ENCODE measurements around the gene CXCR6.

The CXCR6 gene

GRCh38 chr3:45922950-45923590, 20.2 kb upstream of the CXCR6 start:
- no peak for DNase-seq

- no peak for DNase-seq
Observed at GRCh38 chr3:45923755-45924154, 19.5 kb upstream of the CXCR6 start.

DNA sequence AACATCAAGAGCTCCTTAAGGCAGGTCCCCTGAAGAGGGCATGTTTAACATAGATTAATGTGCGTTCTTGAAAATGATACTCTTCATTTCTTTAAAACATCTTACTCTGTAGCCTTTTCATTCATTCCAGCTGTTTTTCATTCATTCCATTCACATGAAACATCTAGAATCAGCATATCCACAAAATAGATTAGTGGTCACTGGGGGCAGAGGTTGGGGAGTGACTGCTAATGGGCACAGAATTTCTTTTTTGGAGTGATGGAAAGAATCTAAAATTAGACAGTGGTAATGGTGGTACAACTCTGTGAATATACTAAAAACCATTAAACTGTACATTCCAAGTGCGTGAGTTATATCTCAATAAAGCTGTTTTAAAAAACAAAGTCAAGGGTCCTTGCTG, 15.4 kb upstream of the CXCR6 start:
- no peak for DNase-seq

DNA sequence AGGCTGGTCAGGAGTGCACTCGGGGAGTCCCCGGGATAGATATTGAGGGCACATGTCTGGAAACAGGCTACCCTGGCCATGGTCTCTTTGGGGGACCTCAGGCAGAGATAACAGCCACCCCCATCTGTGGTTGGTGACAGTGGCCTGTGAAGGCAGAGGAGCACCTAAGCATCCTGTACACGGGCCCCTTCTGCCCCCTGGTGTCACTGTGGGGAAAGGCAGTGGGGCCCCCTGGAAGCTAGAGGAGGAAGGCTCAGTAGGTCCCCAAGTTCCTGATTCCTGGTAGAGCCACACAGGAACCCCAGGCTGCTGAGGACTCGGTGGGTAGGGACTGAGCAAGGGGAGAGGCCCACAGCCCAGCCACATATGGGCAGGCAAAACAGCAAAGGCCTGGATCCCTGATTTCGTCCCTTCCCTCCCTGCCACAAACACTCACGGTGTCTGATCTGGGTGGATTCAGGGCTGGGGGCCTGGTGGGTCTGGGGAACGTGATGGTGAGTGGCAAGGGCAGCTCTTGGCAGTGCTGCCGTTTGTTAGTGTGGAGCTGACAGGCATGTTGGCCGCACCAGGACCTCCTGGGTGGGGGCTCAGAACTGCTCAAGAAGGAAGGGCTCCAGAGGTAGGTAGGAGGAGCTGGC, 14.1 kb upstream of the CXCR6 start:
- no peak for DNase-seq

- DNase-seq, result no peak
Observed at GRCh38 chr3:45931496-45931895, 11.8 kb upstream of the CXCR6 start.

DNA sequence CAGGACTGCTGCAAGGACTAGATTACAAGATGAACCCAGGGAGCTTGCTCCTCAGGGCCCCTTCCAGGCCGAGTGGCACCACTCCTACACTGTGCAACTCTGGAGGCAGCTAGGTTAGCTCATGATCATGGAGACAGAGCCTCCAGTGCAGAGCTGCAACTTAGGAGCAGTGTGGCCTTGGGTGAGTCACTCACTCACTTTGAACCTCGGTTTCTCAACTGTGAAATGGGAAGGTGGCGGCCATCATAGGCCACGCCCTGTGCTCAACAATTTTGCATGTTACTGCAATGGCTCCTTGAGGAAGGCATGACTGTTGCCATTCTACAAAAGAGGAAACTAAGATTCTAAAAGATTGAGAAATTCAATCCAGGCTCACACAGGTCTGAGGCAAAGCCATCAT, 11.2 kb upstream of the CXCR6 start:
- DNase-seq, result no peak

- no peak for DNase-seq
Observed at GRCh38 chr3:45933591-45933990, 9.7 kb upstream of the CXCR6 start.

DNA sequence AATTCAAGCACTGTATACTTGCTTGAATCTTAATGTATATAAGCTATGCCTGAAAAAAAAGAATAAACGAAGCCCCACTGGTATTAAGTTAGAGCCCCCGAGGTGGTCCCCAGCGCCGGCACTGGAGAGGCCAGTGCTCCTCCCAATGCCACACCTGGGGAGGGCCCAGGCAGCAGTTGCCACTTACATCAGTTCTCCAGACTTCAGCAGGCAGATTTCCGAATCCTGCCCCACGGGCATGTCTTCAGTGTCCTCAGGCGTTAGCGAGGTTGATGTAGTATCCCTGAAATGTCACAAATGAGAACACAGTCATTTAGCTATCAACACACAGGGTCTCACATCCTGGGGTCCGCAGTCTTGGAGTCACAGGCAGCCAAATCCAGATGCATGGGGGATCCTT, 7.0 kb upstream of the CXCR6 start:
- no peak for DNase-seq

DNA sequence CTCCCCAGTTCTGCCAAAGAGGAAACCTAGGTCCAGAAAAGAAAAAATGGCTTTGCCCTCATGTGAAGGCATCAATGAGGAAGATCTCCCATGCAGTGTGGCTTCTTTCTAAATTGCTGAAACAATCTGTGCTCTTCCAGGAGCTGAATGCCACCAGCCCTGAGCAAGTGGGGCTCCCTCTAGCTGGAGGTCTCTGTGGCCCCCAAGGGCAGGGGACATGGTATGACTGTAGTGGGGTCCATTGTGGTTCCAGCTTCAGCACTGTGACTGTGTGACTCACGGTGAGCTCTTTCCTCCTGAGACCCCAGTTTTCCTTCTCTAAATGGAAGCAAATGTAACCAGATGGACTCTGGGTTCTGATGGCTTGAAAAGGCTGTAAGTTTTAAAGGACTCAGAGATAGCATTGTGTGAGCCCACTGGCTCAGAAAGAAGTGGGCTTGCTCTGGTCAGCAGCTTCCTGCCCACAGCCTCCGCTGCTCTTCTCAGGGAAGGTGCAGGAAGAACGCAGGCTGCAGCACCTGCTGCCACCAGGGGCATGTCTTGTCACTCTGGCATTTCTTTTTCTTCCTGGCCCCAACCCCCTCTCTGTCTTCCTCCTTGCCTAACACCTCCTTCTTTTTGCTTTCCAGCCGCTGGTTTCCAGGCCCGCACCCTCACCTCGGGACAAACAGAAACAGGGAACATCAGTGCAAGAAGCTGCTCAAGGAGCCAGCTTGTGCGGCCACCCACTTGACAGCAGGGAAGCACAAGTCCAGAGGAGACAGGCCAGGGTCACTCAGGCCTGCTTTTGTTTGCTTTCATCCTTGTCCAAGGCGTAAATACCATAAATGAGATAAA, 5.8 kb upstream of the CXCR6 start:
- DNase-seq, result no peak

DNA sequence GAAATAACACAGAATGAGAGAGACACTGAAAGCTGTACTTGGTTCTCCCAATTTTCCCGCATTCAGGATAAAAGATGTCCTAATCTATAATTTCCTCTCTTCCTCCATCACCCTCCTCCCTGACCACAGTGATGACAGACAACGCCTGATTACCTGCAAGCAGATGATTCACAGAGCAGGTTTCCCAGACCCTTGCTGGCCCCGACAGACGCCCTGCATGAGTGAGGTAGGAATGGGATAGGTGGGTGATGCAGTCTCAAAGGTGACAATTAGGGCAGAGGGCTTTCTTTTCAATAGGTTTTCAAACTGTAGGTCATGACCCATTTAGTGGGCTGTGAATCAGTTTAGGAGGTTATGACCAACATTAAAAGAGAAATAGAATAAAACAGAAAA, 5.2 kb upstream of the CXCR6 start:
- DNase-seq, result no peak

GRCh38 chr3:45938864-45939263, 4.4 kb upstream of the CXCR6 start:
- peak; percentile 34 for DNase-seq

DNA sequence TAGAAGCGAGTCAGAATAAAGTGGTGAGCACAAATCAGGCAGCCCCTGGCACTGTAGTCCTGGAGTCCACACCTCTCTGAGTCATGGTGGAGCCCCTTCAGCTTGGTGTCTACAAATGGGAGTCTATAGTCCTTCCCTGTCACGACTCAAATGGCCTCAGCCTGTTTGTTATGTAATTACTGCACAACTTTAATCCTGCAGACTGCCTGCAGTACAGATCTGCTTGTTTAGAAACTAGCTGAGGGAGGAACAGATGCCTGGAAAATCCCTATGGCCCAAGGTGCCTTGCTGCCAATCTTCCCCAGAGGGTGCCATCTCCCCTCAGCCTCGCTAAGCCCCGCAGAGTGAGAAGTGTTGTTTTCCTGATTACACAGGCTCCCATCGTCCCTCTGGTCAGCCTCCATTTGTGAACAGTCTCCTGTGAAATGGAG, 3.9 kb upstream of the CXCR6 start:
- DNase-seq, result no peak

GRCh38 chr3:45940004-45940780, 3.1 kb upstream of the CXCR6 start:
- no peak for DNase-seq

- DNase-seq, result no peak
Observed at GRCh38 chr3:45940781-45941365, 2.4 kb upstream of the CXCR6 start.

- no peak for DNase-seq
Observed at GRCh38 chr3:45942051-45942825, 1.0 kb upstream of the CXCR6 start.

- no peak for DNase-seq
Observed at GRCh38 chr3:45944830-45945620, 1.8 kb downstream of the CXCR6 start.

DNA sequence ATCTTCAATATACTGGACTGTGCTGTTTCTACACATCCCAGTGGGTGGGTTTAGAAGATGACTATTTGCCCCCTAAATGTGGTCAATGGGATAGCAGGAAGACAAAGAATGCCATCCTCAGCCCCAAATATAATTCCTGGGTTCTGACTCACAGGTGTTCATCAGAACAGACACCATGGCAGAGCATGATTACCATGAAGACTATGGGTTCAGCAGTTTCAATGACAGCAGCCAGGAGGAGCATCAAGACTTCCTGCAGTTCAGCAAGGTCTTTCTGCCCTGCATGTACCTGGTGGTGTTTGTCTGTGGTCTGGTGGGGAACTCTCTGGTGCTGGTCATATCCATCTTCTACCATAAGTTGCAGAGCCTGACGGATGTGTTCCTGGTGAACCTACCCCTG, 3.0 kb downstream of the CXCR6 start:
- DNase-seq, result no peak

GRCh38 chr3:45946875-45947274, 3.6 kb downstream of the CXCR6 start:
- DNase-seq, result no peak

DNA sequence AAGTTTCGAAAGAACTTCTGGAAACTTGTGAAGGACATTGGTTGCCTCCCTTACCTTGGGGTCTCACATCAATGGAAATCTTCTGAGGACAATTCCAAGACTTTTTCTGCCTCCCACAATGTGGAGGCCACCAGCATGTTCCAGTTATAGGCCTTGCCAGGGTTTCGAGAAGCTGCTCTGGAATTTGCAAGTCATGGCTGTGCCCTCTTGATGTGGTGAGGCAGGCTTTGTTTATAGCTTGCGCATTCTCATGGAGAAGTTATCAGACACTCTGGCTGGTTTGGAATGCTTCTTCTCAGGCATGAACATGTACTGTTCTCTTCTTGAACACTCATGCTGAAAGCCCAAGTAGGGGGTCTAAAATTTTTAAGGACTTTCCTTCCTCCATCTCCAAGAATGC, 4.1 kb downstream of the CXCR6 start:
- no peak for DNase-seq

DNA sequence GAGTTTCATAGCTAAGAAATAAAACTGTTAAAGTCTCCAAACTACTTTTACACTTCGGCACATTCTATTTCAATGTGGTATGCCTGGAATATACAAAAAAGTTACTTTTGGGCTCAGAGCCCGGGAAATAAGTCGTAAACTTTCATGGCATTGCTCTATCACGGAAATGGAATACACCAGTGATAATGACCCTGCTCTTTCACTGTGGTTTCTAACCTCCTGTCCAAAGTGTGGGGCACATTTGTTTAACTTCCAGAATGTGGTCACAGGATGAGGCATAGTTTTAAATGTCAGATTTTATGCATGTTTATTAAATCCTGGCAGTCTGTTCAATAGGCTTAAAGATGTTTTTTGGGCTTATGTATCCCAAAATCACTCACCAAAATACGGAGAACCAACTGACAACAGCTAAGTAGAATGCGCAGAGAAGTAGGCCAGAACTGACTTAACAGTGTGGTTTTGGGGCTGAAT, 5.1 kb downstream of the CXCR6 start:
- no peak for DNase-seq

- DNase-seq, result no peak
Observed at GRCh38 chr3:45948881-45949280, 5.6 kb downstream of the CXCR6 start.

Data from DMS153 (cell line).